GM12872 (cell line): ENCODE results near the gene RPS6KA1.
A peak's percentile ranks its signal among the peaks of the same experiment; 100 is the strongest.

Experiments used
- TF ChIP-seq, protein P1 (sequence below): IDR thresholded peaks from 3 replicates; pipeline ENCODE4 v1.5.1; 2011; ENCODE audit warnings: low read depth, mild to moderate bottlenecking, low read length, moderate library complexity; ENCODE audit not compliant: insufficient read depth

RPS6KA1 gene

DNA sequence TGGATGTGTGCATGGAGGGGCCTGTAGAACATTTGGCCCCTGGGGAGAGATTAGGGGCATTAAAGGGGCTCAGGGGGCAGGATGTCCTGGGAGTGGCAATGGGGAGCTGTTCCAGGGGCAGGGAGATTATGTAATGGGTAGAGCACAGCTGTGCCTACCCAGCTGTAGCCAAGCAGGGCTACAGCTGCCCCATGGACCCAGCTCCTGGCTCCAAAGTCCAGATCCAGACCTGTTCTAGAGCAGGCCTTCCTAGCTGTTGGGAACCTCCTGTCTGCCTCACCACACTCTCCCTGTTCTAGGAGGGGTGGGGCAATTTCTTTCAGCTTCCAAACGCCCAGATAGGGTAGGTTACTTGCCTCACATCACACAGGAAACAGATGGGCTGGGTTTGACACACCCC lies 5.6 kb downstream of the RPS6KA1 start:
- TF ChIP-seq, protein P1, sequence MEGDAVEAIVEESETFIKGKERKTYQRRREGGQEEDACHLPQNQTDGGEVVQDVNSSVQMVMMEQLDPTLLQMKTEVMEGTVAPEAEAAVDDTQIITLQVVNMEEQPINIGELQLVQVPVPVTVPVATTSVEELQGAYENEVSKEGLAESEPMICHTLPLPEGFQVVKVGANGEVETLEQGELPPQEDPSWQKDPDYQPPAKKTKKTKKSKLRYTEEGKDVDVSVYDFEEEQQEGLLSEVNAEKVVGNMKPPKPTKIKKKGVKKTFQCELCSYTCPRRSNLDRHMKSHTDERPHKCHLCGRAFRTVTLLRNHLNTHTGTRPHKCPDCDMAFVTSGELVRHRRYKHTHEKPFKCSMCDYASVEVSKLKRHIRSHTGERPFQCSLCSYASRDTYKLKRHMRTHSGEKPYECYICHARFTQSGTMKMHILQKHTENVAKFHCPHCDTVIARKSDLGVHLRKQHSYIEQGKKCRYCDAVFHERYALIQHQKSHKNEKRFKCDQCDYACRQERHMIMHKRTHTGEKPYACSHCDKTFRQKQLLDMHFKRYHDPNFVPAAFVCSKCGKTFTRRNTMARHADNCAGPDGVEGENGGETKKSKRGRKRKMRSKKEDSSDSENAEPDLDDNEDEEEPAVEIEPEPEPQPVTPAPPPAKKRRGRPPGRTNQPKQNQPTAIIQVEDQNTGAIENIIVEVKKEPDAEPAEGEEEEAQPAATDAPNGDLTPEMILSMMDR, result no peak

DNA sequence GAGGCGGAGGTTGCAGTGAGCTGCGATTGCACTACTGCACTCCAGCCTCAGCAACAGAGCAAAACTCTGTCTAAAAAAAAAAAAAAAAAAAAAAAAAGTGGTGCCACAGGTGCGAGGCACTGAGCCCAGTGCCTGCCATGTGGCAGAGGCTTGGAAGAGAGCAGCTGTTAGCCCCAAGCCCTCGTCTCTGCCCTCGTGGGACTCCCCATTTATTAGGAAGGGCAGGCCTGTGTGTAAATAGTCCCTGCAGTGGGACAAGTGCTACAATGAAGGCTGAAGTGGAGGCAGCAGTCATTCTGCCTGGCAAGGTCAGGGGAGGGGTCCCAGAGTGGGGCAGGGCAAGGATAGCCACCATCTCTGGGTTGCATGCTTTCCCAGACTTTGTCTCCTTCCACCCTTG lies 6.5 kb downstream of the RPS6KA1 start:
- TF ChIP-seq, protein P1, result no peak

DNA sequence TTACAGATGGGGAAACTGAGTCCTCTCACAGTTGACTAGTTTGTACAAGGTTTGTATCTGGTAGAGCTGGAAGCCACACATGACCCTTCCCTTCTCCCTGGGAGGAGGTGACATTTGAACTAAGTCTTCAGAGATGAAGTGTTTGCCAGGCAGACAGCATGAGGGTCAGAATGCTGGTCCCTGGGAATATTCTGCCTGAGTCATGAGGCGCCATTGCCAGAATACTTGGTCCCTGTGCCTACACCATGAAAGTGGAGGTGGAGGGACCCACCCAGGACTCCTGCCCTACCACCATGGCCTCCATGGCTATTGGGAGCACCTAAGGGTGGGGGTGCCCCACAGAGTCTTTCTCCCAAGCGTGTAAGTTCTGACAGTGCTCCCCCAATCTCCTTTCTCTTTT lies 7.0 kb downstream of the RPS6KA1 start:
- TF ChIP-seq, protein P1, result no peak

DNA sequence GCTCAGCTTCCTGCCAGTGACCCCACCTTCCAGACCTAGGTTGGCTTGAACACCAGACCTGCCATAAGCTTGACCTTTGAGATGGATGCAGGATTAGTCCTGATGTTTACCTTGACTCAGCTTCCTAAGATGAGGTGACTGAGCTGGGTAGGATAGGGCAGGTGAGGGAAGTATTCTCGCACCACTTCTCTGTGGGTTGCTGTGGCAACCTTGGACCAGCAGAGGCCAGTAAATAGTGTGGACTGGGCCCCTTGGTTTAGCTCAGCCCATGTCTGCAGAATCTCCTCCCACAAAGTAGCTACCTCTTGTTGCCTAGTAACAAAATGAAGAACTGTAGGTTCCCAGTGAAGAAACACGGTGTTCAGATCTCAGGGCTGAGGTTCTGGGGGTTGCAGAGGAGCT lies 8.4 kb downstream of the RPS6KA1 start:
- TF ChIP-seq, protein P1, result peak; percentile 31; the same call in 1 of the 3 replicates

DNA sequence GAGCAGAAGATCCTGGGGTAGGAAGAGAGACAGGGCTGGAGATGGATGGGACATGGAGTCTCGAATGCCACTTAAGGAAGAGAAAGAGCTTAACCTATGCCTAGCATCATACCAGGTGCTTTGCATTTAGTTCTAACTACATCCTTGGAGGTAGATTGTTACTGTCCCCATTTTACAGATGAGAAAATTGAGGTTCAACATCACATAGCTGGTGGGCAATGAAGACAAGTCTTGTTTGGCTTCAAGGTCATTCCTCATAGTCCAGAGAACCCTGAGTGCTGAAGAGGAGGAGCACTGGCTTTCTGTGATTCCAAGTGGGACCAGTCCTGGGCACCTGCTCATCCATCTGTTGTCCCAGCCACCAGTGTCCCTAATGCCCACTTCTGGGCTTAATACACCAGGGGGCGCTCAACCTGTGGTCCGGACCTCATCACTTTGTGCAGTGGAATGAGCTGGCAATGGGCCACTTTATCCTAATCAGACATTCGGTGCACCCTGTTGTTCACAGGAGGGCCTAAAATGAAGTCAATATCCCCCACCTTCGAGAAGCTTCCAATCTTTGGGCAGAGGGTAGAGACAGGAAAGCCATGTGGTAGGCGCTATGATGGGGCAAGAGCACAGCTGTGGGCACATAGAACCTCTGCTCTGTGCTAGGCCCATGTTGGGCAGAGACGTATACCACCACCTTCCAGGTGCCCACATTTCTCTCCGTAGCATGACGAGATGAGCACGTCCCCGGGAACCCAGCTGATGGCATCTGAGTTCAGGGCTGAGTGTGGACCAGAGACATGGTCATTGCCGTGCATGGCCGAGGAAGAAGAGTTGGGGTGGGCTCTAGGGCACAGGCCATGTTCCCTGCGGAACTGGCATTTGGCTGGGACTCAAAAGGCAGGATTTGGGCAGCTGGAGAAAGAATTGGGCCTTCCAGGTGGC lies 9.2 kb downstream of the RPS6KA1 start:
- TF ChIP-seq, protein P1, result peak; percentile 80

DNA sequence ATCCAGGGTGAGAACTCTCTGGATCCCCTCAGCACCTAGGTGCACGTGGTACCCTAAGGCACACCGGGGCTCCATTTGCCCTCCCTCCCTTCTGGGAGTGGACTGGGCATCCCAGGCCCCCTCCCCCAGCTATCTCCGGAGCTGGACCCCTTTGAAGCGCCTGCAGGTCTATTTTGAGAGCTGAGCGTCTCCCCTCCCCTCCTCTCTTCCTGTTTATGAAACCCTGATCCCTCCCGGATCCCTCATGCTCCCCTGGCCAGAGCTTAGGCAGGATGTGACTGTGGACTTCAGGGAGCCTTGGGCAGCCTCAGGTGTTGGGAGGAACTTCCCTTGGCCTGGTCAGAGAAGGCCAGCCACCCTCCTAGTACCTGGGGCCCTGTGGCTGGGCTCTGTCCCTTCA lies 10.2 kb downstream of the RPS6KA1 start:
- TF ChIP-seq, protein P1, result no peak

DNA sequence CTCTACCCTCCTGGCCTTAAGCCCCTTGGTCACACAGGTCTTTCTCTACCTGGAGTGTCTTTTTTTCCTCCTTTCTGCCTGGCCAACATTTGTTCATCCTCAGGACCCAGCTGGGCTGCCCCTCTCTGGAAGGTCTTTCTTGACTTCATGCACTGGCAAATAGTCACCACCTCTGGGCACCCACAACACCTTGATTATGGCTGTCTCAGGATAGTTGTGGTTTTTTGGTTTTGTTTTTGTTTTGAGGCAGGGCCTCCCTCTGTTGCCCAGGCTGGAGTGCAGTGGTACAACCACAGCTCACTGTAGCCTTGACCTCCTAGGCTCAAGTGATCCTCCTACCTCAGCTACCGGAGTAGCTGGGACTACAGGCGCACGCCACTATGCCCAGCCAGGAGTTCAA lies 10.8 kb downstream of the RPS6KA1 start:
- TF ChIP-seq, protein P1, result no peak
